RPMI7951 (cell line): ENCODE data around the gene S100A8. TPM values are rescaled to one million over a fixed set of nuclear protein-coding genes. Genes with fewer than 3 reads are reported as not detected.
A peak's percentile ranks its signal among the peaks of the same experiment; 100 is the strongest.
"Not testable (repeated sequence)": the region's sequence is repeated elsewhere in the genome, so short reads cannot be mapped to it uniquely, and the experiment has no call there.

ENCODE experiments used
- DNase-seq: peaks from one replicate; pipeline ENCODE4 v3.0.0-alpha.2; 2012; ENCODE audit warnings: low read depth
- total RNA-seq: library from RNA; depleted of rRNA; stranded (reverse); fragments of >200 nt; shearing (Covaris generic); gene quantifications from 2 replicates; pipeline ENCODE4 v1.2.3, GENCODE V29; 2014; rRNA removed

Gene S100A8
- total RNA-seq = 0.68 and 4.7 TPM in 2 replicates

GRCh38 chr1:153390938-153391710 is at the start of gene S100A8:
S100A8 (minus strand) TSS chr1:153391073; CDS start chr1:153390535, 538 bp downstream.
- DNase-seq = peak; percentile 51

GRCh38 chr1:153439273-153439672 is 48.4 kb upstream of the S100A8 start:
- no peak for DNase-seq

- DNase-seq = no peak
Observed at GRCh38 chr1:153438599-153438998, 47.7 kb upstream of the S100A8 start.

- DNase-seq = no peak
Observed at GRCh38 chr1:153437236-153437635, 46.4 kb upstream of the S100A8 start.

GRCh38 chr1:153434746-153435455 is 44.0 kb upstream of the S100A8 start:
- DNase-seq = no peak

GRCh38 chr1:153432874-153433681 is 42.2 kb upstream of the S100A8 start:
- DNase-seq = no peak

- DNase-seq = no peak
Observed at GRCh38 chr1:153431928-153432327, 41.1 kb upstream of the S100A8 start.

GRCh38 chr1:153431427-153431826 is 40.6 kb upstream of the S100A8 start:
- DNase-seq = no peak

GRCh38 chr1:153431002-153431401 is 40.1 kb upstream of the S100A8 start:
- DNase-seq = no peak

GRCh38 chr1:153430561-153430960 is 39.7 kb upstream of the S100A8 start:
- no peak for DNase-seq

- no peak for DNase-seq
Observed at GRCh38 chr1:153430166-153430553, 39.3 kb upstream of the S100A8 start.

GRCh38 chr1:153429266-153430165 is 38.6 kb upstream of the S100A8 start:
- no peak for DNase-seq

- no peak for DNase-seq
Observed at GRCh38 chr1:153428791-153429190, 37.9 kb upstream of the S100A8 start.

GRCh38 chr1:153428073-153428638 is 37.3 kb upstream of the S100A8 start:
- no peak for DNase-seq

- no peak for DNase-seq
Observed at GRCh38 chr1:153426809-153427208, 35.9 kb upstream of the S100A8 start.

- peak; percentile 59 for DNase-seq
Observed at GRCh38 chr1:153422450-153423068, 31.7 kb upstream of the S100A8 start.

GRCh38 chr1:153420306-153420705 is 29.4 kb upstream of the S100A8 start:
- DNase-seq = no peak

- not testable (repeated sequence) for DNase-seq
Observed at GRCh38 chr1:153419436-153419793, 28.5 kb upstream of the S100A8 start.

GRCh38 chr1:153418758-153419435 is 28.0 kb upstream of the S100A8 start:
- DNase-seq = not testable (repeated sequence)
